ENCODE data around the gene CPZ. TPM values are rescaled to one million over a fixed set of nuclear protein-coding genes. Genes with fewer than 3 reads are reported as not detected.

The CPZ gene
- polyA plus RNA-seq, 3 donors, result not detected

GRCh38 chr4:8610858-8611616, 18.5 kb downstream of the CPZ start:
- no peaks in the 10 kb centered on the region for H3K79me2 ChIP-seq (ENCODE audit: insufficient read depth, low read length)
- Mint-ChIP-seq H3K36me3 (no peaks in the 10 kb centered on the region), H3K4me1 (no peaks in the 10 kb centered on the region), H3K27ac (no peak overlapping the region), H3K27me3 (ENCODE audit: low read depth in 3 of 3) (peaks cover 4 to 7% (median 6%) of the 10 kb centered on the region in 3 donors), H3K9me3 (peaks cover 0 to 3% (median 0%) of the 10 kb centered on the region in 7 donors), H3K4me3 (no peak overlapping the region)
- no peak overlapping the region for H3K4me2 ChIP-seq (replicated peaks; ENCODE audit: extremely low read depth, low read length, poor library complexity, severe bottlenecking)
- WGBS (ENCODE audit: insufficient coverage), result 77% methylated on average over 7 of the region's 8 CpGs
- H3K27ac ChIP-seq (ENCODE audit: low read depth in 1 of 2, low read length in 2 of 2), result no peak overlapping the region
- intact Hi-C loops (cut with micrococcal nuclease), result no loop called here
- no peak for DNase-seq
- no peaks in the 10 kb centered on the region for H3K27me3 ChIP-seq (ENCODE audit: control insufficient read depth in 2 of 2, insufficient read depth in 2 of 2, low read length in 2 of 2)
- no peak for TF ChIP-seq CTCF (IDR thresholded peaks at IDR 0.05)
- no peaks in the 10 kb centered on the region for H3K4me1 ChIP-seq (ENCODE audit: control insufficient read depth in 1 of 2, insufficient read depth in 2 of 2, low read length in 2 of 2)
- H3K9ac ChIP-seq (ENCODE audit: insufficient read depth, low read length, poor library complexity, severe bottlenecking), result no peak overlapping the region
- H4K20me1 ChIP-seq (ENCODE audit: insufficient read depth, low read length), result no peaks in the 10 kb centered on the region
- H3K36me3 ChIP-seq (replicated peaks in 1 of 2; ENCODE audit: control insufficient read depth in 1 of 2, insufficient read depth in 2 of 2, low read length in 2 of 2), result no peaks in the 10 kb centered on the region
- no peaks in the 10 kb centered on the region for H3K9me3 ChIP-seq (replicated peaks in 1 of 2; ENCODE audit: control insufficient read depth in 1 of 2, insufficient read depth in 1 of 2, low read length in 2 of 2)
- H3K4me3 ChIP-seq (replicated peaks in 1 of 3; ENCODE audit: low read depth in 2 of 3, low read length in 3 of 3), result no peak overlapping the region
- no peak overlapping the region for H2AFZ ChIP-seq (ENCODE audit: insufficient read depth, low read depth, low read length, poor library complexity, severe bottlenecking)

DNA sequence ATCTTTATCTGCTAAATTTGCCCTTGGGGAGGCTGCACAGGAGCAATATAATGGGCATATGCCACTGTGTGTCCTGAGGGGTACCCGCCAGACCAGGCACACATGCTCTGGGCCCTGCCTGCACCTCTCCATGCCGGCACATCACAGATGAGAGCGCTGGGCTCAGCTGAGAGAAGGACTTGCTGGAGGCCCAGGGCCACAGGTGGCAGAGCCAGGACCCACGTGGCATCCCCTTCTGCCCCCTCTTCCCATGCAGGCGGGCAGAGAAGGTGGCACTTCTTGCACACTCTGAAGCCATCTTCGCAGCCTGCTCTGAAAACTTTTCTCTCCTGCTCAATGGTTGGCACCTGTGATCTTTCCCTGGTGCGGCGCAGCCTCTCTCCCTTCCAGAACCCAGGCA, 20.1 kb downstream of the CPZ start:
- intact Hi-C loops (cut with micrococcal nuclease), result no loop called here
- Mint-ChIP-seq H3K27me3 (ENCODE audit: low read depth in 3 of 3) (peaks cover 4 to 7% (median 6%) of the 10 kb centered on the region in 3 donors), H3K9me3 (peaks cover 0 to 3% (median 0%) of the 10 kb centered on the region in 7 donors), H3K36me3 (no peaks in the 10 kb centered on the region), H3K4me1 (no peaks in the 10 kb centered on the region), H3K4me3 (no peak overlapping the region), H3K27ac (no peak overlapping the region)
- H3K27me3 ChIP-seq (ENCODE audit: control insufficient read depth in 2 of 2, insufficient read depth in 2 of 2, low read length in 2 of 2), result no peaks in the 10 kb centered on the region
- no peaks in the 10 kb centered on the region for H4K20me1 ChIP-seq (ENCODE audit: insufficient read depth, low read length)
- H3K9ac ChIP-seq (ENCODE audit: insufficient read depth, low read length, poor library complexity, severe bottlenecking), result no peak overlapping the region
- no peaks in the 10 kb centered on the region for H3K4me1 ChIP-seq (ENCODE audit: control insufficient read depth in 1 of 2, insufficient read depth in 2 of 2, low read length in 2 of 2)
- no peak for TF ChIP-seq CTCF (IDR thresholded peaks at IDR 0.05)
- H2AFZ ChIP-seq (ENCODE audit: insufficient read depth, low read depth, low read length, poor library complexity, severe bottlenecking), result no peak overlapping the region
- no peak overlapping the region for H3K4me3 ChIP-seq (replicated peaks in 1 of 3; ENCODE audit: low read depth in 2 of 3, low read length in 3 of 3)
- H3K4me2 ChIP-seq (replicated peaks; ENCODE audit: extremely low read depth, low read length, poor library complexity, severe bottlenecking), result no peak overlapping the region
- H3K79me2 ChIP-seq (ENCODE audit: insufficient read depth, low read length), result no peaks in the 10 kb centered on the region
- DNase-seq, result no peak
- 91% methylated on average over 8 of the region's 8 CpGs for WGBS (ENCODE audit: insufficient coverage)
- H3K27ac ChIP-seq (ENCODE audit: low read depth in 1 of 2, low read length in 2 of 2), result no peak overlapping the region
- no peaks in the 10 kb centered on the region for H3K9me3 ChIP-seq (replicated peaks in 1 of 2; ENCODE audit: control insufficient read depth in 1 of 2, insufficient read depth in 1 of 2, low read length in 2 of 2)
- no peaks in the 10 kb centered on the region for H3K36me3 ChIP-seq (replicated peaks in 1 of 2; ENCODE audit: control insufficient read depth in 1 of 2, insufficient read depth in 2 of 2, low read length in 2 of 2)
